MM.1S (cell line): ENCODE data around the gene ANXA10.

Experiments
- DNase-seq: peaks from one replicate; pipeline ENCODE4 v3.0.0-alpha.2; 2015
- H2AFZ ChIP-seq: fragments of 300-600 bp; sonication (generic); 2 replicates; pipeline ENCODE4 v1.6.0; 2016; ENCODE audit warnings: antibody characterized with exemption, low read length
- H3F3A ChIP-seq: fragments of 300-600 bp; sonication (generic); 2 replicates; pipeline ENCODE4 v1.6.1; 2016; ENCODE audit warnings: mild to moderate bottlenecking, antibody characterized with exemption, low read length, moderate library complexity, mixed read lengths; ENCODE audit not compliant: insufficient read depth
- H3K27ac ChIP-seq: fragments of 300-600 bp; sonication (generic); 2 replicates; pipeline ENCODE4 v1.5.1; 2016; ENCODE audit warnings: mild to moderate bottlenecking, low read length
- H3K27me3 ChIP-seq: fragments of 300-600 bp; sonication (generic); replicated peaks from 2 replicates; pipeline ENCODE4 v1.6.0; 2016; ENCODE audit warnings: low read length; ENCODE audit not compliant: insufficient read depth
- H3K36me3 ChIP-seq: fragments of 300-600 bp; sonication (generic); replicated peaks from 2 replicates; pipeline ENCODE4 v1.6.1; 2016; ENCODE audit warnings: mild to moderate bottlenecking, low read length, mixed read lengths; ENCODE audit not compliant: insufficient read depth
- H3K4me1 ChIP-seq: fragments of 300-600 bp; sonication (generic); 2 replicates; pipeline ENCODE4 v1.6.1; 2016; ENCODE audit warnings: low read length, mixed read lengths
- H3K4me2 ChIP-seq: fragments of 300-600 bp; sonication (generic); 2 replicates; pipeline ENCODE4 v1.6.0; 2016; ENCODE audit warnings: low read depth, low read length
- H3K4me3 ChIP-seq: fragments of 300-600 bp; sonication (generic); 2 replicates; pipeline ENCODE4 v1.5.1; 2016; ENCODE audit warnings: low read length, mixed read lengths
- H3K79me2 ChIP-seq: fragments of 300-600 bp; sonication (generic); 2 replicates; pipeline ENCODE4 v1.6.1; 2016; ENCODE audit warnings: mixed run types, low read length, mixed read lengths
- H3K9ac ChIP-seq: fragments of 300-600 bp; sonication (generic); 2 replicates; pipeline ENCODE4 v1.6.1; 2016; ENCODE audit warnings: low read length, mixed read lengths
- H3K9me2 ChIP-seq: fragments of 300-600 bp; sonication (generic); replicated peaks from 2 replicates; pipeline ENCODE4 v1.6.1; 2016; ENCODE audit warnings: mild to moderate bottlenecking, low read length, mixed read lengths; ENCODE audit not compliant: insufficient read depth
- H3K9me3 ChIP-seq: fragments of 300-600 bp; sonication (generic); replicated peaks from 2 replicates; pipeline ENCODE4 v1.6.1; 2016; ENCODE audit warnings: mild to moderate bottlenecking, low read length, mixed read lengths; ENCODE audit not compliant: insufficient read depth
- H4K20me1 ChIP-seq: fragments of 300-600 bp; sonication (generic); 2 replicates; pipeline ENCODE4 v1.6.1; 2016; ENCODE audit warnings: mild to moderate bottlenecking, low read length, moderate library complexity, mixed read lengths; ENCODE audit not compliant: insufficient read depth
- CTCF ChIP-seq: fragments of 300-600 bp; sonication (generic); IDR thresholded peaks from 2 replicates; pipeline ENCODE4 v1.5.1; 2016; ENCODE audit warnings: antibody characterized with exemption, low read length, mixed read lengths
- EZH2 ChIP-seq: fragments of 300-600 bp; sonication (generic); optimal IDR thresholded peaks from 2 replicates; pipeline ENCODE3; 2017; ENCODE audit warnings: low read depth, mild to moderate bottlenecking, antibody characterized with exemption, low read length, mixed read lengths
- EZH2phosphoT487 ChIP-seq: fragments of 300-600 bp; sonication (generic); IDR thresholded peaks from 2 replicates; pipeline ENCODE4 v1.6.1; 2018; ENCODE audit warnings: antibody characterized with exemption, low read length

The ANXA10 gene

GRCh38 chr4:168063031-168063430, 29.3 kb upstream of the ANXA10 start:
- Histone ChIP-seq H3K27me3 (no peaks in the 10 kb centered on the region), H3K36me3 (no peaks in the 10 kb centered on the region), H3K27ac (no peak overlapping the region), H3K79me2 (no peaks in the 10 kb centered on the region), H4K20me1 (no peaks in the 10 kb centered on the region), H3K4me2 (no peak overlapping the region), H3K4me3 (no peak overlapping the region), H3K9ac (no peak overlapping the region), H3K4me1 (peaks cover 1% of the 10 kb centered on the region; the same call in 1 of the 2 replicates), H2AFZ (no peak overlapping the region), H3K9me3 (no peaks in the 10 kb centered on the region), H3K9me2 (no peaks in the 10 kb centered on the region), H3F3A (no peaks in the 10 kb centered on the region)
- TF ChIP-seq EZH2 (no peak), EZH2phosphoT487 (no peak), CTCF (no peak)
- no peak for DNase-seq

GRCh38 chr4:168070903-168071302, 21.4 kb upstream of the ANXA10 start:
- Histone ChIP-seq H3K4me1 (peaks cover 24% of the 10 kb centered on the region), H3K9ac (no peak overlapping the region), H4K20me1 (no peaks in the 10 kb centered on the region), H3K27ac (peak overlapping the region; percentile 46; the same call in 1 of the 2 replicates), H3F3A (peaks cover 5% of the 10 kb centered on the region; the same call in 1 of the 2 replicates), H3K9me3 (no peaks in the 10 kb centered on the region), H3K4me2 (peak overlapping the region; percentile 65), H3K27me3 (no peaks in the 10 kb centered on the region), H3K79me2 (no peaks in the 10 kb centered on the region), H2AFZ (no peak overlapping the region), H3K36me3 (no peaks in the 10 kb centered on the region), H3K9me2 (no peaks in the 10 kb centered on the region), H3K4me3 (peak overlapping the region; percentile 16; the same call in 1 of the 2 replicates)
- DNase-seq, result peak; percentile 18
- no peak for TF ChIP-seq EZH2phosphoT487
- TF ChIP-seq EZH2, result no peak
- TF ChIP-seq CTCF, result no peak

GRCh38 chr4:168071304-168071703, 21.0 kb upstream of the ANXA10 start:
- Histone ChIP-seq H2AFZ (no peak overlapping the region), H3K4me3 (peak overlapping the region; percentile 16; the same call in 1 of the 2 replicates), H3K9me3 (no peaks in the 10 kb centered on the region), H3K9me2 (no peaks in the 10 kb centered on the region), H3K79me2 (no peaks in the 10 kb centered on the region), H3K36me3 (no peaks in the 10 kb centered on the region), H3K27me3 (no peaks in the 10 kb centered on the region), H3K27ac (peak overlapping the region; percentile 46; the same call in 1 of the 2 replicates), H3F3A (peaks cover 5% of the 10 kb centered on the region; the same call in 1 of the 2 replicates), H3K4me2 (peak overlapping the region; percentile 65), H3K4me1 (peaks cover 24% of the 10 kb centered on the region), H3K9ac (no peak overlapping the region), H4K20me1 (no peaks in the 10 kb centered on the region)
- TF ChIP-seq EZH2phosphoT487 (no peak), EZH2 (no peak), CTCF (no peak)
- peak; percentile 49 for DNase-seq
